Epithelial cell of esophagus (primary cell): Measurements from ENCODE around the gene BRCA2.

ENCODE experiments used
- DNase-seq: peaks from one replicate; pipeline ENCODE4 v3.0.0; 2010; ENCODE audit warnings: low read depth
- H3K4me3 ChIP-seq: 2 replicates; pipeline ENCODE4 v1.5.1; 2011; ENCODE audit warnings: mild to moderate bottlenecking, low read length, control low read depth
- TF ChIP-seq, protein P1 (sequence below): IDR thresholded peaks from 2 replicates; pipeline ENCODE4 v1.5.1; 2011; ENCODE audit warnings: low read depth, mild to moderate bottlenecking, low read length, control low read depth, inconsistent platforms; ENCODE audit not compliant: insufficient read depth; ENCODE audit errors: missing control alignments

BRCA2 gene

DNA sequence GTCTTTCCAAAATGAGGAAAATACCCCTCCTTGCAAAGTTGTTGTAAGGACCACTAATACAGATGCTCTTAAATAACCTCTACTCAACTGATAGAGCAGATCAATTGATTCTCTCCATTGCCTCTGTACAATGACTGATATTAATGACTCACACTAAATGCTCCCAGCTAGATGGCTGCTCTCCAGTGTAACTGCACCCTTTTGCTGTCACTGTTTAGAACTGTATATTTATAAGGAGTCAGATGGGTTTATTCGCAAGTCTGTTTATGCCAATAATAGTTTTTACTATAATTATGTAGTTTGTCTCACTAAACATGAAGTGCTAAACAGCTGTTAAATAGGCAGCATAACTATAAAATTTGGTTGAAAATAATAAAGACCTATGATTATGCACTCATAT lies 133.7 kb downstream of the BRCA2 start:
- no peak overlapping the region for H3K4me3 ChIP-seq
- peak; percentile 29 for DNase-seq
- TF ChIP-seq, protein P1, sequence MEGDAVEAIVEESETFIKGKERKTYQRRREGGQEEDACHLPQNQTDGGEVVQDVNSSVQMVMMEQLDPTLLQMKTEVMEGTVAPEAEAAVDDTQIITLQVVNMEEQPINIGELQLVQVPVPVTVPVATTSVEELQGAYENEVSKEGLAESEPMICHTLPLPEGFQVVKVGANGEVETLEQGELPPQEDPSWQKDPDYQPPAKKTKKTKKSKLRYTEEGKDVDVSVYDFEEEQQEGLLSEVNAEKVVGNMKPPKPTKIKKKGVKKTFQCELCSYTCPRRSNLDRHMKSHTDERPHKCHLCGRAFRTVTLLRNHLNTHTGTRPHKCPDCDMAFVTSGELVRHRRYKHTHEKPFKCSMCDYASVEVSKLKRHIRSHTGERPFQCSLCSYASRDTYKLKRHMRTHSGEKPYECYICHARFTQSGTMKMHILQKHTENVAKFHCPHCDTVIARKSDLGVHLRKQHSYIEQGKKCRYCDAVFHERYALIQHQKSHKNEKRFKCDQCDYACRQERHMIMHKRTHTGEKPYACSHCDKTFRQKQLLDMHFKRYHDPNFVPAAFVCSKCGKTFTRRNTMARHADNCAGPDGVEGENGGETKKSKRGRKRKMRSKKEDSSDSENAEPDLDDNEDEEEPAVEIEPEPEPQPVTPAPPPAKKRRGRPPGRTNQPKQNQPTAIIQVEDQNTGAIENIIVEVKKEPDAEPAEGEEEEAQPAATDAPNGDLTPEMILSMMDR: no peak
